Stimulated activated CD4-positive, alpha-beta T cell treated with anti-CD3 and anti-CD28 coated beads, TNF-alpha, amount 100 ng/mL, for 1 hour (primary cell): Measurements from ENCODE around the gene CACNA2D1.
"Not testable (repeated sequence)": the region's sequence is repeated elsewhere in the genome, so short reads cannot be mapped to it uniquely, and the experiment has no call there.

ENCODE experiments used
- DNase-seq, 3 donors: peaks; one replicate each; pipeline ENCODE4 v3.0.0-alpha.2; 2020; ENCODE audit warnings: low read depth in 3 of 3, low spot score in 1 of 3

CACNA2D1 gene

GRCh38 chr7:82434275-82435022, 9.1 kb downstream of the CACNA2D1 start:
- DNase-seq, result no peak

GRCh38 chr7:82433507-82433906, 10.1 kb downstream of the CACNA2D1 start:
- DNase-seq, result no peak

GRCh38 chr7:82432743-82433142, 10.8 kb downstream of the CACNA2D1 start:
- DNase-seq, result not testable (repeated sequence)

- no peak for DNase-seq
These were observed 12.8 kb downstream of the CACNA2D1 start for GRCh38 chr7:82430500-82431465.

GRCh38 chr7:82429408-82429807, 14.2 kb downstream of the CACNA2D1 start:
- no peak for DNase-seq

- DNase-seq, result no peak
These were observed 15.2 kb downstream of the CACNA2D1 start for GRCh38 chr7:82428186-82428961.

- DNase-seq, result no peak
These were observed 20.1 kb downstream of the CACNA2D1 start for GRCh38 chr7:82423446-82423845.

GRCh38 chr7:82419200-82419599, 24.4 kb downstream of the CACNA2D1 start:
- DNase-seq, result no peak

- DNase-seq, result no peak
These were observed 25.7 kb downstream of the CACNA2D1 start for GRCh38 chr7:82417898-82418297.

GRCh38 chr7:82416402-82416801, 27.2 kb downstream of the CACNA2D1 start:
- no peak for DNase-seq

GRCh38 chr7:82414389-82414788, 29.2 kb downstream of the CACNA2D1 start:
- no peak for DNase-seq

GRCh38 chr7:82413237-82413636, 30.3 kb downstream of the CACNA2D1 start:
- DNase-seq, result no peak

GRCh38 chr7:82411732-82412131, 31.8 kb downstream of the CACNA2D1 start:
- DNase-seq, result no peak

GRCh38 chr7:82410461-82410860, 33.1 kb downstream of the CACNA2D1 start:
- DNase-seq, result no peak

- DNase-seq, result no peak
These were observed 36.6 kb downstream of the CACNA2D1 start for GRCh38 chr7:82406937-82407336.

GRCh38 chr7:82405301-82405700, 38.3 kb downstream of the CACNA2D1 start:
- no peak for DNase-seq

- no peak for DNase-seq
These were observed 38.9 kb downstream of the CACNA2D1 start for GRCh38 chr7:82404652-82405051.

- DNase-seq, result no peak
These were observed 39.5 kb downstream of the CACNA2D1 start for GRCh38 chr7:82404094-82404493.

GRCh38 chr7:82397879-82398524, 45.6 kb downstream of the CACNA2D1 start:
- no peak for DNase-seq

GRCh38 chr7:82396343-82396742, 47.2 kb downstream of the CACNA2D1 start:
- no peak for DNase-seq

GRCh38 chr7:82395147-82395546, 48.4 kb downstream of the CACNA2D1 start:
- DNase-seq, result no peak
